GM12891 (cell line): ENCODE measurements around the gene PLPP3.
A peak's percentile ranks its signal among the peaks of the same experiment; 100 is the strongest.

ENCODE experiments used
- DNase-seq: peaks from one replicate; pipeline ENCODE4 v3.0.0; 2011; ENCODE audit warnings: low spot score; ENCODE audit not compliant: insufficient read length
- FAIRE-seq: peaks from 2 replicates; lab custom pipeline; 2011; peaks lifted over from hg19 to GRCh38; lab: Jason Lieb, UNC
- PAX5 ChIP-seq: IDR thresholded peaks from 2 replicates; pipeline ENCODE4 v1.6.1; 2011; ENCODE audit warnings: low read length, moderate library complexity, mild to moderate bottlenecking; ENCODE audit not compliant: insufficient read depth, severe bottlenecking
- POLR2A ChIP-seq: IDR thresholded peaks from 2 replicates; pipeline ENCODE4 v1.6.1; 2011; ENCODE audit warnings: low read depth, low read length, control low read depth
- POLR2AphosphoS5 ChIP-seq: IDR thresholded peaks from 2 replicates; pipeline ENCODE4 v1.6.1; 2011; ENCODE audit warnings: low read depth, low read length, control low read depth
- POU2F2 ChIP-seq: IDR thresholded peaks from 2 replicates; pipeline ENCODE4 v1.6.1; 2011; ENCODE audit warnings: low read depth, mild to moderate bottlenecking, control low read depth, low read length, moderate library complexity
- SPI1 ChIP-seq: IDR thresholded peaks from 2 replicates; pipeline ENCODE4 v1.6.1; 2011; ENCODE audit warnings: low read depth, low read length, control low read depth
- TAF1 ChIP-seq: IDR thresholded peaks from 2 replicates; pipeline ENCODE4 v1.6.1; 2011; ENCODE audit warnings: low read depth, low read length, control low read depth

The PLPP3 gene

GRCh38 chr1:56576880-56577405 is 2.4 kb downstream of the PLPP3 start:
- FAIRE-seq (no peak), DNase-seq (no peak)
- TF ChIP-seq SPI1 (no peak), TAF1 (no peak), PAX5 (no peak), POLR2A (no peak), POLR2AphosphoS5 (no peak), POU2F2 (no peak)

DNA sequence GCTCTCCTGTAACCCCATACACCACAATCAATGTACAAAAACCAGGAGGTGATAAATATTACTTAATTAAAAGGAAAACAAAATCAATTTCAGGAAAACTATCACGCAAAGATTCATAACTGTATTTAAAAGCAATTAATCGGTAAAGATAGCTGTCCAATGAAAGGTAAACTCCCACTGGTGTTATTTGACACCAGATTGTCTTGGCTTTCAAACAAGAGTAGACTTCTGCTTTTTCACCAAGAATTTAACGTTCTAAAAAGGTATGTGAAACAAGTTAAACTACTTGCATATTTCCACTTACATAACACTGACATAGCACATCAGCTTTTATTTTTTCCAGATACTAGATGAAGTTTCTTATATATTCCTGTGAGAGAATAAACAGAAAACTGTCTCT is 3.5 kb downstream of the PLPP3 start:
- FAIRE-seq (no peak), DNase-seq (no peak)
- TF ChIP-seq POU2F2: no peak
- peak; percentile 74 for TF ChIP-seq SPI1
- TF ChIP-seq PAX5: no peak

GRCh38 chr1:56574794-56575193 is 4.6 kb downstream of the PLPP3 start:
- no peak for FAIRE-seq
- DNase-seq: no peak
- TF ChIP-seq PAX5 (no peak), TAF1 (no peak), POLR2A (no peak), SPI1 (no peak), POLR2AphosphoS5 (no peak), POU2F2 (no peak)

- FAIRE-seq: no peak
These were observed 6.1 kb downstream of the PLPP3 start for GRCh38 chr1:56573311-56573710.

GRCh38 chr1:56572334-56573050 is 6.9 kb downstream of the PLPP3 start:
- TF ChIP-seq PAX5: no peak
- TF ChIP-seq SPI1: no peak
- no peak for TF ChIP-seq POU2F2
- no peak for TF ChIP-seq TAF1
- TF ChIP-seq POLR2A: no peak
- no peak for TF ChIP-seq POLR2AphosphoS5
- no peak for DNase-seq

More at GRCh38 chr1:56573311-56573710, 6.1 kb downstream of the PLPP3 start:
- no peak for DNase-seq
- TF ChIP-seq SPI1: no peak
- TF ChIP-seq POLR2AphosphoS5: no peak
- TF ChIP-seq TAF1: no peak
- no peak for TF ChIP-seq POLR2A
- no peak for TF ChIP-seq POU2F2
- no peak for TF ChIP-seq PAX5

DNA sequence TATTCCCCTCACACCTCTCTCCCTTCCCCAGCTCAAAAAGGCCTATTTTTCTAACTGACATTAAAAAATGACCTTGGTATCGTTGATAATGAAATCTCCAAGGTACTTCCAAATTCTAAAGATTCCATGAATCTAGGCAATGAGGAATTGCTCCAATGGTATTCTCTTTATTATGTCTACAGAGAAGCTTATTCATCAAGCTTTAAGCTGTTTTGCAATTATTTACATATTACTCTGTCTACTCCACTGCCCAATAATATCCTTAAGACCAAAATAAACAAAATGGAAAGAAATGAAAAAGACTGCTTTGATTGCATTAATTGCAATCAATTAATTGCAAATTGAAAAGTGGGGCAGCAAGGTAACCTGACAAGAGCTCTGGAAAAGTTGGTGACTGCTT is 7.9 kb downstream of the PLPP3 start:
- no peak for FAIRE-seq
- TF ChIP-seq SPI1 (no peak), TAF1 (no peak), POU2F2 (no peak), POLR2AphosphoS5 (no peak), PAX5 (no peak), POLR2A (no peak)

More at GRCh38 chr1:56572334-56573050, 6.9 kb downstream of the PLPP3 start:
- FAIRE-seq: no peak

GRCh38 chr1:56570924-56571372 is 8.4 kb downstream of the PLPP3 start:
- DNase-seq (no peak), FAIRE-seq (no peak)
- TF ChIP-seq POLR2AphosphoS5 (no peak), POU2F2 (no peak)

More for the DNA sequence above, 7.9 kb downstream of the PLPP3 start:
- no peak for DNase-seq

GRCh38 chr1:56569661-56570060 is 9.7 kb downstream of the PLPP3 start:
- DNase-seq (no peak), FAIRE-seq (no peak)
- no peak for TF ChIP-seq POU2F2
- no peak for TF ChIP-seq TAF1
- no peak for TF ChIP-seq SPI1
- no peak for TF ChIP-seq POLR2AphosphoS5
- no peak for TF ChIP-seq POLR2A
- TF ChIP-seq PAX5: no peak

- FAIRE-seq (no peak), DNase-seq (no peak)
- no peak for TF ChIP-seq SPI1
- TF ChIP-seq PAX5: no peak
- TF ChIP-seq TAF1: no peak
- TF ChIP-seq POLR2AphosphoS5: no peak
- no peak for TF ChIP-seq POU2F2
- no peak for TF ChIP-seq POLR2A
These were observed 12.4 kb downstream of the PLPP3 start for GRCh38 chr1:56566994-56567393.
